ENCODE measurements around the gene MAP3K14.

- no peak for TF ChIP-seq POLR2AphosphoS5 (IDR thresholded peaks at IDR 0.05; ENCODE audit: borderline replicate concordance, low read depth, low read length)
- TF ChIP-seq EZH2 (IDR thresholded peaks at IDR 0.05) = no peak
- TF ChIP-seq FOXP2 (optimal IDR thresholded peaks at IDR 0.05; ENCODE audit: control extremely low read depth, extremely low read length, insufficient read depth) = no peak
These were observed 17.5 kb downstream of the MAP3K14 start for GRCh38 chr17:45299361-45299760.

Measured in SK-N-MC (cell line).